SK-N-SH (cell line): ENCODE data around the gene KRTAP5-2. TPM values are rescaled to one million over a fixed set of nuclear protein-coding genes. Genes with fewer than 3 reads are reported as not detected.
"Not testable (repeated sequence)": the region's sequence is repeated elsewhere in the genome, so short reads cannot be mapped to it uniquely, and the experiment has no call there.

Experiments
- CTCF ChIA-PET: fragments of 300-600, 350-600 bp; formaldehyde crosslinking; extraction: SDS; loops from one replicate; lab custom pipeline; 2021; lab: Yijun Ruan, JAX
- POLR2A ChIA-PET: fragments of 350-600 bp; sonication (Branson Sonifier 250); formaldehyde crosslinking; extraction: SDS; loops from one replicate; lab custom pipeline; 2020; ENCODE audit warnings: antibody characterized with exemption, inconsistent platforms; lab: Yijun Ruan, JAX
- DNase-seq: peaks from one replicate; pipeline ENCODE4 v3.0.0; 2012
- H2AFZ ChIP-seq: fragments of 200-600 bp; sonication (generic); 2 replicates; pipeline ENCODE4 v1.8.1; 2016; ENCODE audit warnings: antibody characterized with exemption, mild to moderate bottlenecking, low read depth
- H3F3A ChIP-seq: fragments of 200-600 bp; sonication (generic); replicated peaks from 2 replicates; pipeline ENCODE3; 2016; ENCODE audit warnings: antibody characterized with exemption, mild to moderate bottlenecking; ENCODE audit not compliant: insufficient read depth
- H3K27ac ChIP-seq, 2 experiments: fragments of 200-500 bp in 1 of 2; fragments of 200-600 bp in 1 of 2; sonication (Bioruptor generic) in 1 of 2; sonication (generic), shearing (Covaris generic) in 1 of 2; 2 replicates each; pipeline versions ENCODE4 v1.5.1 to v1.6.1; 2014 to 2016; ENCODE audit warnings: low read depth in 2 of 2, inconsistent platforms in 1 of 2, low read length in 1 of 2, mild to moderate bottlenecking in 1 of 2, mixed read lengths in 1 of 2
- H3K27me3 ChIP-seq: fragments of 200-600 bp; sonication (generic), shearing (Covaris generic); 2 replicates; pipeline ENCODE4 v1.6.1; 2016; ENCODE audit warnings: mixed run types; ENCODE audit not compliant: insufficient read depth
- H3K36me3 ChIP-seq, 2 experiments: fragments of 200-500 bp in 1 of 2; fragments of 200-600 bp in 1 of 2; sonication (Bioruptor generic) in 1 of 2; sonication (generic) in 1 of 2; replicated peaks in 1 of 2; 2 replicates each; pipeline versions ENCODE3 to v1.5.1; 2014 to 2016; ENCODE audit warnings: low read length in 1 of 2, mild to moderate bottlenecking in 1 of 2; ENCODE audit not compliant: insufficient read depth in 2 of 2, control insufficient read depth in 1 of 2
- H3K4me1 ChIP-seq, 2 experiments: fragments of 200-500 bp in 1 of 2; fragments of 200-600 bp in 1 of 2; sonication (Bioruptor generic) in 1 of 2; sonication (generic), shearing (Covaris generic) in 1 of 2; 2 replicates each; pipeline versions ENCODE4 v1.5.1 to v1.6.1; 2014 to 2016; ENCODE audit warnings: low read depth in 1 of 2, low read length in 1 of 2, mixed run types in 1 of 2; ENCODE audit not compliant: insufficient read depth in 2 of 2, control insufficient read depth in 1 of 2
- H3K4me2 ChIP-seq: fragments of 200-600 bp; sonication (generic), shearing (Covaris generic); 2 replicates; pipeline ENCODE4 v1.6.1; 2017; ENCODE audit warnings: mixed run types
- H3K4me3 ChIP-seq, 2 experiments: fragments of 200-500 bp in 1 of 2; fragments of 200-600 bp in 1 of 2; sonication (Bioruptor generic) in 1 of 2; sonication (generic), shearing (Covaris generic) in 1 of 2; 2 replicates each; pipeline versions ENCODE4 v1.5.1 to v1.8.1; 2014 to 2016; ENCODE audit warnings: low read depth in 2 of 2, inconsistent platforms in 1 of 2, low read length in 1 of 2, mild to moderate bottlenecking in 1 of 2, mixed read lengths in 1 of 2, moderate library complexity in 1 of 2
- H3K79me2 ChIP-seq: fragments of 200-600 bp; sonication (generic); 2 replicates; pipeline ENCODE4 v1.8.1; 2017; ENCODE audit warnings: mild to moderate bottlenecking; ENCODE audit not compliant: insufficient read depth
- H3K9ac ChIP-seq: fragments of 200-600 bp; sonication (generic); 2 replicates; pipeline ENCODE4 v1.6.1; 2017; ENCODE audit warnings: mixed run types
- H3K9me2 ChIP-seq: fragments of 200-600 bp; sonication (generic); 2 replicates; pipeline ENCODE4 v1.6.1; 2017; ENCODE audit warnings: mixed run types
- H3K9me3 ChIP-seq: fragments of 200-600 bp; sonication (generic); 2 replicates; pipeline ENCODE4 v1.6.1; 2017; ENCODE audit warnings: mixed run types, mild to moderate bottlenecking, moderate library complexity
- H4K20me1 ChIP-seq: fragments of 200-600 bp; sonication (generic); 2 replicates; pipeline ENCODE4 v1.6.1; 2017; ENCODE audit warnings: mild to moderate bottlenecking, mixed run types; ENCODE audit not compliant: insufficient read depth
- EZH2phosphoT487 ChIP-seq: fragments of 200-600 bp; sonication (generic); IDR thresholded peaks from 2 replicates; pipeline ENCODE4 v1.6.1; 2017; ENCODE audit warnings: low read depth, mixed run types, mild to moderate bottlenecking, antibody characterized with exemption, moderate library complexity, borderline replicate concordance
- FOSL2 ChIP-seq: IDR thresholded peaks from 2 replicates; pipeline ENCODE4 v1.4.0; 2012; ENCODE audit warnings: low read depth, mild to moderate bottlenecking, moderate library complexity, borderline replicate concordance
- FOXJ3 ChIP-seq: sonication (generic); formaldehyde crosslinking; IDR thresholded peaks from 2 replicates; pipeline ENCODE4 v1.5.1; 2020; ENCODE audit warnings: mild to moderate bottlenecking, missing genetic modification reagents
- FOXM1 ChIP-seq: IDR thresholded peaks from 2 replicates; pipeline ENCODE4 v1.4.0; 2012; ENCODE audit warnings: low read depth, mild to moderate bottlenecking
- JUND ChIP-seq: IDR thresholded peaks from 2 replicates; pipeline ENCODE4 v1.4.0; 2012
- MEF2A ChIP-seq: IDR thresholded peaks from 2 replicates; pipeline ENCODE4 v1.4.0; 2012; ENCODE audit warnings: low read depth, borderline replicate concordance
- MXI1 ChIP-seq: IDR thresholded peaks from 2 replicates; pipeline ENCODE4 v1.6.1; 2012; ENCODE audit warnings: mild to moderate bottlenecking, low read depth, low read length, improper control_type of control experiment
- NRF1 ChIP-seq: IDR thresholded peaks from 2 replicates; pipeline ENCODE4 v1.6.1; 2012; ENCODE audit warnings: low read depth, mild to moderate bottlenecking, low read length
- POLR2AphosphoS5 ChIP-seq: IDR thresholded peaks from 2 replicates; pipeline ENCODE4 v1.6.1; 2012; ENCODE audit warnings: low read depth, low read length
- RCOR1 ChIP-seq: fragments of 150-350 bp; IDR thresholded peaks from 2 replicates; pipeline ENCODE4 v1.6.1; 2017; ENCODE audit warnings: antibody characterized with exemption, low read length
- RFX5 ChIP-seq: IDR thresholded peaks from 2 replicates; pipeline ENCODE4 v1.6.1; 2012; ENCODE audit warnings: mild to moderate bottlenecking, improper control_type of control experiment, low read length
- SIN3A ChIP-seq: IDR thresholded peaks from 2 replicates; pipeline ENCODE4 v1.6.1; 2012; ENCODE audit warnings: low read depth, mild to moderate bottlenecking, low read length, moderate library complexity, borderline replicate concordance
- TAF1 ChIP-seq: IDR thresholded peaks from 2 replicates; pipeline ENCODE4 v1.6.1; 2012; ENCODE audit warnings: low read depth, mild to moderate bottlenecking, low read length, moderate library complexity, borderline replicate concordance
- TEAD4 ChIP-seq: IDR thresholded peaks from 2 replicates; pipeline ENCODE4 v1.4.0; 2012; ENCODE audit warnings: mild to moderate bottlenecking, borderline replicate concordance; ENCODE audit not compliant: insufficient read depth
- WGBS: methylation state at CpG from one replicate; pipeline ENCODE4 v1.1.6; 2017; ENCODE audit warnings: low lambda C conversion rate; 5-methylcytosine and 5-hydroxymethylcytosine counted together
- polyA plus RNA-seq, 3 experiments: library from polyadenylated mRNA; depleted of rRNA; stranded (reverse); fragments of >200 nt; gene quantifications; 2 replicates each; pipeline ENCODE4 v1.2.3, GENCODE V29; 2012
- TF ChIP-seq, protein P1 (sequence below): IDR thresholded peaks from 2 replicates; pipeline ENCODE4; 2012
- TF ChIP-seq, protein P2 (sequence below): IDR thresholded peaks from 2 replicates; pipeline ENCODE4 v1.4.0; 2012; ENCODE audit warnings: low read depth
- TF ChIP-seq, protein P3 (sequence below): IDR thresholded peaks from 2 replicates; pipeline ENCODE4 v1.6.1; 2012; ENCODE audit warnings: mild to moderate bottlenecking, low read depth, low read length, moderate library complexity
- TF ChIP-seq, protein P4 (sequence below): IDR thresholded peaks from 2 replicates; pipeline ENCODE4 v1.4.0; 2012; ENCODE audit warnings: low read depth, borderline replicate concordance

The KRTAP5-2 gene
- polyA plus RNA-seq, 1 of the 3 experiments (the other 2 are of a cell fraction) = not detected

DNA sequence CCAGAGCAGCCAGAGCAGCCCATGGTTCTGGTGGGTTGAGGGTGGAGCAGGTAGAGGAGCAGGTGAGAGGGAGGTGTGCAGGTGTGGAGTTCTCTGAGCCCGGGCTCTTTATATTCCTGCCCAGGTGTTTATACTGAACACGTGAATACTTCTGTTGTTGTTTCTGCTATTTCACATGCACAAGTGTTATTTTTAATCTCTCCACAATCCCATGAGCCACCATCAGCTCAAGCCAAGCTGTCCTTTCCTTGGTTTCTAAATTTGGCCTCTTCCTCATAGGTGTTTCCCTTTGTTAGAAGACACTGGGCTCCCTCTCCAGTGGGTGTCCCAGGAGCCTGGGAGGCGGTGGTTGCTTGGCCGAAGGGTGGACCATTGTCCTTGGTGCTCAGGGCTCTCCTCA lies 10.3 kb upstream of the KRTAP5-2 start, which contains the start of gene KRTAP5-3:
KRTAP5-3 (minus strand) TSS at position 101 of the 400 bp plus-strand sequence; CDS start at position 23, 78 bp downstream.
- no peaks in the 10 kb centered on the region for H3K9me2 ChIP-seq
- H2AFZ ChIP-seq = no peak within 1 kb of the TSS
- no peak within 1 kb of the TSS for H3K4me2 ChIP-seq
- H3K9me3 ChIP-seq = no peaks in the 10 kb centered on the region
- H3K27ac ChIP-seq = no peak within 1 kb of the TSS
- no peaks in the 10 kb centered on the region for H3F3A ChIP-seq
- TF ChIP-seq RCOR1 = no peak
- TF ChIP-seq FOXJ3 (CRISPR knock-in tag) = no peak
- no peak for TF ChIP-seq MEF2A
- no peak for TF ChIP-seq FOSL2
- TF ChIP-seq, protein P1, sequence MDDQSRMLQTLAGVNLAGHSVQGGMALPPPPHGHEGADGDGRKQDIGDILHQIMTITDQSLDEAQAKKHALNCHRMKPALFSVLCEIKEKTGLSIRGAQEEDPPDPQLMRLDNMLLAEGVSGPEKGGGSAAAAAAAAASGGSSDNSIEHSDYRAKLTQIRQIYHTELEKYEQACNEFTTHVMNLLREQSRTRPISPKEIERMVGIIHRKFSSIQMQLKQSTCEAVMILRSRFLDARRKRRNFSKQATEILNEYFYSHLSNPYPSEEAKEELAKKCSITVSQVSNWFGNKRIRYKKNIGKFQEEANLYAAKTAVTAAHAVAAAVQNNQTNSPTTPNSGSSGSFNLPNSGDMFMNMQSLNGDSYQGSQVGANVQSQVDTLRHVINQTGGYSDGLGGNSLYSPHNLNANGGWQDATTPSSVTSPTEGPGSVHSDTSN = no peak
- no peak for TF ChIP-seq RFX5
- no peak for TF ChIP-seq TAF1
- TF ChIP-seq, protein P2, sequence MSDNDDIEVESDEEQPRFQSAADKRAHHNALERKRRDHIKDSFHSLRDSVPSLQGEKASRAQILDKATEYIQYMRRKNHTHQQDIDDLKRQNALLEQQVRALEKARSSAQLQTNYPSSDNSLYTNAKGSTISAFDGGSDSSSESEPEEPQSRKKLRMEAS = no peak
- TF ChIP-seq JUND = no peak
- no peak for TF ChIP-seq POLR2AphosphoS5
- no peak for TF ChIP-seq NRF1
- TF ChIP-seq, protein P3, sequence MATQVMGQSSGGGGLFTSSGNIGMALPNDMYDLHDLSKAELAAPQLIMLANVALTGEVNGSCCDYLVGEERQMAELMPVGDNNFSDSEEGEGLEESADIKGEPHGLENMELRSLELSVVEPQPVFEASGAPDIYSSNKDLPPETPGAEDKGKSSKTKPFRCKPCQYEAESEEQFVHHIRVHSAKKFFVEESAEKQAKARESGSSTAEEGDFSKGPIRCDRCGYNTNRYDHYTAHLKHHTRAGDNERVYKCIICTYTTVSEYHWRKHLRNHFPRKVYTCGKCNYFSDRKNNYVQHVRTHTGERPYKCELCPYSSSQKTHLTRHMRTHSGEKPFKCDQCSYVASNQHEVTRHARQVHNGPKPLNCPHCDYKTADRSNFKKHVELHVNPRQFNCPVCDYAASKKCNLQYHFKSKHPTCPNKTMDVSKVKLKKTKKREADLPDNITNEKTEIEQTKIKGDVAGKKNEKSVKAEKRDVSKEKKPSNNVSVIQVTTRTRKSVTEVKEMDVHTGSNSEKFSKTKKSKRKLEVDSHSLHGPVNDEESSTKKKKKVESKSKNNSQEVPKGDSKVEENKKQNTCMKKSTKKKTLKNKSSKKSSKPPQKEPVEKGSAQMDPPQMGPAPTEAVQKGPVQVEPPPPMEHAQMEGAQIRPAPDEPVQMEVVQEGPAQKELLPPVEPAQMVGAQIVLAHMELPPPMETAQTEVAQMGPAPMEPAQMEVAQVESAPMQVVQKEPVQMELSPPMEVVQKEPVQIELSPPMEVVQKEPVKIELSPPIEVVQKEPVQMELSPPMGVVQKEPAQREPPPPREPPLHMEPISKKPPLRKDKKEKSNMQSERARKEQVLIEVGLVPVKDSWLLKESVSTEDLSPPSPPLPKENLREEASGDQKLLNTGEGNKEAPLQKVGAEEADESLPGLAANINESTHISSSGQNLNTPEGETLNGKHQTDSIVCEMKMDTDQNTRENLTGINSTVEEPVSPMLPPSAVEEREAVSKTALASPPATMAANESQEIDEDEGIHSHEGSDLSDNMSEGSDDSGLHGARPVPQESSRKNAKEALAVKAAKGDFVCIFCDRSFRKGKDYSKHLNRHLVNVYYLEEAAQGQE = no peak
- TF ChIP-seq SIN3A = no peak
- no peak for TF ChIP-seq EZH2phosphoT487
- TF ChIP-seq FOXM1 = no peak
- TF ChIP-seq, protein P4, sequence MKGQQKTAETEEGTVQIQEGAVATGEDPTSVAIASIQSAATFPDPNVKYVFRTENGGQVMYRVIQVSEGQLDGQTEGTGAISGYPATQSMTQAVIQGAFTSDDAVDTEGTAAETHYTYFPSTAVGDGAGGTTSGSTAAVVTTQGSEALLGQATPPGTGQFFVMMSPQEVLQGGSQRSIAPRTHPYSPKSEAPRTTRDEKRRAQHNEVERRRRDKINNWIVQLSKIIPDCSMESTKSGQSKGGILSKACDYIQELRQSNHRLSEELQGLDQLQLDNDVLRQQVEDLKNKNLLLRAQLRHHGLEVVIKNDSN = no peak
- TF ChIP-seq TEAD4 = no peak
- TF ChIP-seq MXI1 = no peak
- no peak for DNase-seq
- H3K4me3 ChIP-seq = no peak within 1 kb of the TSS
- H4K20me1 ChIP-seq = no peaks in the 10 kb centered on the region
- ChIA-PET CTCF (interaction anchor here (0.8 to 1.1 kb wide), 6 partner anchors 13 to 61 kb away, joined by 3 to 5 read pairs (median 4); no protein-coding TSS in a partner anchor), POLR2A (interaction anchor here (0.6 kb wide), 2 partner anchors 26 to 361 kb away, joined by 3 read pairs; no protein-coding TSS in a partner anchor)
- no peaks in the 10 kb centered on the region for H3K36me3 ChIP-seq
- WGBS = 60% methylated on average over 4 of the region's 4 CpGs
- H3K4me1 ChIP-seq = no peaks in the 10 kb centered on the region
- no peaks in the 10 kb centered on the region for H3K27me3 ChIP-seq
- no peak within 1 kb of the TSS for H3K9ac ChIP-seq
- H3K79me2 ChIP-seq = no peaks in the 10 kb centered on the region

DNA sequence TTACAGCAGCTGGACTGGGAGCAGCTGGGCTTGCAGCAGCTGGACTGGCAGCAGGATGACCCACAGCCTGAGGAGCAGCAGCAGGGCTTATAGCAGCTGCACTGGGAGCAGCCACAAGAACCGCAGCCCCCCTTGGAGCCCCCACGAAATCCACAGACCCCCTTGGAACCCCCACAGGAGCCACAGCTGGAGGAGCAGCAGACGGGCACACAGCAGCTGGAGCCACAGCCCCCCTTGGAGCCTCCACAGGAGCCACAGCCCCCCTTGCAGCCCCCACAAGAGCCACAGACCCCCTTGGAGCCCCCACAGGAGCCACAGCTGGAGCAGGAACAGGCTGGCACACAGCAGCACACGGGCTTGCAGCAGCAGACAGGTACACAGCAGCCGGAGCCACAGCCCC lies 9.8 kb upstream of the KRTAP5-2 start:
- H3K9ac ChIP-seq, H3K9me2 ChIP-seq, H3K4me2 ChIP-seq, H3K4me1 ChIP-seq, H3K27me3 ChIP-seq, H3K36me3 ChIP-seq, H3K79me2 ChIP-seq, H3K27ac ChIP-seq, DNase-seq, H3K9me3 ChIP-seq, H2AFZ ChIP-seq, H3F3A ChIP-seq, H4K20me1 ChIP-seq, H3K4me3 ChIP-seq: not testable (repeated sequence)
- POLR2A ChIA-PET = interaction anchor here (0.6 kb wide), 2 partner anchors 26 to 361 kb away, joined by 3 read pairs; no protein-coding TSS in a partner anchor
- CTCF ChIA-PET = interaction anchor here (0.8 to 1.1 kb wide), 5 partner anchors 13 to 61 kb away, joined by 3 to 4 read pairs (median 4); no protein-coding TSS in a partner anchor
- WGBS = 48% methylated on average over 2 of the region's 5 CpGs
